ENCODE results near the gene CUEDC1.

CUEDC1 gene

GRCh38 chr17:57877803-57878377 is 77.3 kb downstream of the CUEDC1 start:
- Histone ChIP-seq H3K36me3 (ENCODE audit: control insufficient read depth, insufficient read depth, low read length) (no peaks in the 10 kb centered on the region), H3K4me3 (ENCODE audit: low read depth, low read length) (no peak overlapping the region), H3K9ac (ENCODE audit: low read depth, low read length) (no peak overlapping the region), H3K9me3 (ENCODE audit: control insufficient read depth, insufficient read depth, low read length) (no peaks in the 10 kb centered on the region), H3K4me1 (ENCODE audit: control insufficient read depth, insufficient read depth, low read length) (peaks cover 34% of the 10 kb centered on the region), H3K27me3 (ENCODE audit: control insufficient read depth, insufficient read depth, low read length) (peaks cover 56% of the 10 kb centered on the region)

GRCh38 chr17:57876866-57877237 is 78.4 kb downstream of the CUEDC1 start:
- H3K27me3 ChIP-seq (ENCODE audit: control insufficient read depth, insufficient read depth, low read length): peaks cover 56% of the 10 kb centered on the region
- H3K9me3 ChIP-seq (ENCODE audit: control insufficient read depth, insufficient read depth, low read length): no peaks in the 10 kb centered on the region
- no peak overlapping the region for H3K4me3 ChIP-seq (ENCODE audit: low read depth, low read length)
- no peaks in the 10 kb centered on the region for H3K36me3 ChIP-seq (ENCODE audit: control insufficient read depth, insufficient read depth, low read length)
- H3K9ac ChIP-seq (ENCODE audit: low read depth, low read length): no peak overlapping the region
- peaks cover 34% of the 10 kb centered on the region for H3K4me1 ChIP-seq (ENCODE audit: control insufficient read depth, insufficient read depth, low read length)

- peak overlapping the region; percentile 4 for H3K4me3 ChIP-seq (ENCODE audit: low read depth, low read length)
- no peaks in the 10 kb centered on the region for H3K9me3 ChIP-seq (ENCODE audit: control insufficient read depth, insufficient read depth, low read length)
- H3K4me1 ChIP-seq (ENCODE audit: control insufficient read depth, insufficient read depth, low read length): peaks cover 30% of the 10 kb centered on the region
- H3K9ac ChIP-seq (ENCODE audit: low read depth, low read length): no peak overlapping the region
- no peaks in the 10 kb centered on the region for H3K36me3 ChIP-seq (ENCODE audit: control insufficient read depth, insufficient read depth, low read length)
- peaks cover 56% of the 10 kb centered on the region for H3K27me3 ChIP-seq (ENCODE audit: control insufficient read depth, insufficient read depth, low read length)
Measured at GRCh38 chr17:57876023-57876865, 79.0 kb downstream of the CUEDC1 start.

- Histone ChIP-seq H3K4me1 (ENCODE audit: control insufficient read depth, insufficient read depth, low read length) (peaks cover 30% of the 10 kb centered on the region), H3K9ac (ENCODE audit: low read depth, low read length) (no peak overlapping the region), H3K4me3 (ENCODE audit: low read depth, low read length) (peak overlapping the region; percentile 26), H3K36me3 (ENCODE audit: control insufficient read depth, insufficient read depth, low read length) (peaks cover 2% of the 10 kb centered on the region), H3K9me3 (ENCODE audit: control insufficient read depth, insufficient read depth, low read length) (no peaks in the 10 kb centered on the region), H3K27me3 (ENCODE audit: control insufficient read depth, insufficient read depth, low read length) (peaks cover 56% of the 10 kb centered on the region)
Measured at GRCh38 chr17:57875290-57876022, 79.8 kb downstream of the CUEDC1 start.

GRCh38 chr17:57874434-57875289 is 80.5 kb downstream of the CUEDC1 start:
- Histone ChIP-seq H3K9me3 (ENCODE audit: control insufficient read depth, insufficient read depth, low read length) (no peaks in the 10 kb centered on the region), H3K4me3 (ENCODE audit: low read depth, low read length) (peak overlapping the region; percentile 26), H3K9ac (ENCODE audit: low read depth, low read length) (peak overlapping the region; percentile 60), H3K4me1 (ENCODE audit: control insufficient read depth, insufficient read depth, low read length) (peaks cover 30% of the 10 kb centered on the region), H3K27me3 (ENCODE audit: control insufficient read depth, insufficient read depth, low read length) (peaks cover 52% of the 10 kb centered on the region), H3K36me3 (ENCODE audit: control insufficient read depth, insufficient read depth, low read length) (peaks cover 4% of the 10 kb centered on the region)

GRCh38 chr17:57874058-57874419 is 81.2 kb downstream of the CUEDC1 start:
- peak overlapping the region; percentile 8 for H3K4me3 ChIP-seq (ENCODE audit: low read depth, low read length)

GRCh38 chr17:57873261-57874057 is 81.8 kb downstream of the CUEDC1 start:
- H3K36me3 ChIP-seq (ENCODE audit: control insufficient read depth, insufficient read depth, low read length): peaks cover 4% of the 10 kb centered on the region
- peaks cover 27% of the 10 kb centered on the region for H3K4me1 ChIP-seq (ENCODE audit: control insufficient read depth, insufficient read depth, low read length)
- H3K9ac ChIP-seq (ENCODE audit: low read depth, low read length): no peak overlapping the region
- H3K9me3 ChIP-seq (ENCODE audit: control insufficient read depth, insufficient read depth, low read length): no peaks in the 10 kb centered on the region
- peaks cover 50% of the 10 kb centered on the region for H3K27me3 ChIP-seq (ENCODE audit: control insufficient read depth, insufficient read depth, low read length)
- no peak overlapping the region for H3K4me3 ChIP-seq (ENCODE audit: low read depth, low read length)

More at GRCh38 chr17:57874058-57874419, 81.2 kb downstream of the CUEDC1 start:
- peaks cover 4% of the 10 kb centered on the region for H3K36me3 ChIP-seq (ENCODE audit: control insufficient read depth, insufficient read depth, low read length)
- H3K27me3 ChIP-seq (ENCODE audit: control insufficient read depth, insufficient read depth, low read length): peaks cover 51% of the 10 kb centered on the region
- peaks cover 27% of the 10 kb centered on the region for H3K4me1 ChIP-seq (ENCODE audit: control insufficient read depth, insufficient read depth, low read length)
- no peaks in the 10 kb centered on the region for H3K9me3 ChIP-seq (ENCODE audit: control insufficient read depth, insufficient read depth, low read length)
- H3K9ac ChIP-seq (ENCODE audit: low read depth, low read length): peak overlapping the region; percentile 60

- peaks cover 29% of the 10 kb centered on the region for H3K4me1 ChIP-seq (ENCODE audit: control insufficient read depth, insufficient read depth, low read length)
- H3K4me3 ChIP-seq (ENCODE audit: low read depth, low read length): no peak overlapping the region
- peaks cover 4% of the 10 kb centered on the region for H3K36me3 ChIP-seq (ENCODE audit: control insufficient read depth, insufficient read depth, low read length)
- peaks cover 42% of the 10 kb centered on the region for H3K27me3 ChIP-seq (ENCODE audit: control insufficient read depth, insufficient read depth, low read length)
- H3K9me3 ChIP-seq (ENCODE audit: control insufficient read depth, insufficient read depth, low read length): no peaks in the 10 kb centered on the region
- no peak overlapping the region for H3K9ac ChIP-seq (ENCODE audit: low read depth, low read length)
Measured at GRCh38 chr17:57872536-57872935, 82.7 kb downstream of the CUEDC1 start.

GRCh38 chr17:57871863-57872262 is 83.3 kb downstream of the CUEDC1 start:
- Histone ChIP-seq H3K36me3 (ENCODE audit: control insufficient read depth, insufficient read depth, low read length) (peaks cover 4% of the 10 kb centered on the region), H3K4me1 (ENCODE audit: control insufficient read depth, insufficient read depth, low read length) (peaks cover 29% of the 10 kb centered on the region), H3K27me3 (ENCODE audit: control insufficient read depth, insufficient read depth, low read length) (peaks cover 38% of the 10 kb centered on the region), H3K4me3 (ENCODE audit: low read depth, low read length) (no peak overlapping the region), H3K9me3 (ENCODE audit: control insufficient read depth, insufficient read depth, low read length) (no peaks in the 10 kb centered on the region), H3K9ac (ENCODE audit: low read depth, low read length) (no peak overlapping the region)

- Histone ChIP-seq H3K4me3 (ENCODE audit: low read depth, low read length) (no peak overlapping the region), H3K27me3 (ENCODE audit: control insufficient read depth, insufficient read depth, low read length) (peaks cover 31% of the 10 kb centered on the region), H3K9me3 (ENCODE audit: control insufficient read depth, insufficient read depth, low read length) (no peaks in the 10 kb centered on the region), H3K4me1 (ENCODE audit: control insufficient read depth, insufficient read depth, low read length) (peaks cover 23% of the 10 kb centered on the region), H3K9ac (ENCODE audit: low read depth, low read length) (no peak overlapping the region), H3K36me3 (ENCODE audit: control insufficient read depth, insufficient read depth, low read length) (peaks cover 4% of the 10 kb centered on the region)
Measured at GRCh38 chr17:57871155-57871554, 84.1 kb downstream of the CUEDC1 start.

Measured in iPS-15b (cell line).